ENCODE measurements around the gene WRAP73.
"Not testable (repeated sequence)": the region's sequence is repeated elsewhere in the genome, so short reads cannot be mapped to it uniquely, and the experiment has no call there.

GRCh38 chr1:3585353-3585868 lies 64.5 kb downstream of the WRAP73 start:
- TF ChIP-seq CTCF (IDR thresholded peaks at IDR 0.05; ENCODE audit: insufficient read depth, low read length, poor library complexity, severe bottlenecking); EZH2phosphoT487 (conservative IDR thresholded peaks at IDR 0.05; ENCODE audit: low read length): not testable (repeated sequence)
